ENCODE data around the gene ZNF117.
A peak's percentile ranks its signal among the peaks of the same experiment; 100 is the strongest.
"Not testable (repeated sequence)": the region's sequence is repeated elsewhere in the genome, so short reads cannot be mapped to it uniquely, and the experiment has no call there.

Gene ZNF117

GRCh38 chr7:64997164-64997908, 6.5 kb upstream of the ZNF117 start:
- no peak for DNase-seq (ENCODE audit: low spot score)

DNA sequence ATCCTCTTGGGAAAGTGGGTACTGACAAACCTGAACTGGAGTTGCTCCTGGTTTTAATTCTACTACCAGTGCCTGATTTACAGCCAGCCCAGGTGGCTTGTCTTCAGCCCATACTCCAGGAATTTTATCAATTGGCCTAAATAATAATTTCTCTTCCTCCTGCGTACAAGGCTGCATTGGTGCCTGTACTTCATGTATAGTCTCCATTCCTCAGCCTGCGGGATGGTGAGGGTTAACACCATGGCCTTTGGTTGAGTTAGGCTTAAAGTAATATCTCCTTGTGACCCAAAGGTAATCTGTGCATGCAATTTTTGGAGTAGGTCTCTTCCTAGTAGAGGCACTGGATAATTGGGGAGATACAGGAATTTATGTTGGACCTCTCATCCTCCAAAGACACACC, 5.5 kb upstream of the ZNF117 start:
- DNase-seq (ENCODE audit: low spot score), result no peak

GRCh38 chr7:64993901-64994300, 3.1 kb upstream of the ZNF117 start:
- no peak for DNase-seq (ENCODE audit: low spot score)

DNA sequence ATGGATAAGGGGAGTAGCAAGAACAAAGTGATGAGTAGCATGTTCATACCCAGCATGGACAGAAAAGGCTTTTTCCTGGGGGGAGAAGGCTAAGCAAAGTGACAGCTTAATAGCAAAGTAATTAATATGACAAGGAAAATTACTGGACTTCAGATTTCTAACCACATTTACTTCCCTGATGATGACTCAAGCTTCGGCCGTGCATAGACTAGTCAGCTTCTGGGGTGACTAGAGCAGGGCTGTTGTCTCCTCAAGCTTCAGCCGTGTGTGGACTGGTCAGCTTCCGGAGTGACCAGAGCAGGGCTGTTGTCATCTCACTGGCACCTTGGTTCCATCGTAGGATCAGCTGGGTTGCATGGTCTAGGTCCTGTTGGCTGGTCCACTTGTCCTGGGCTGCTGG, 2.1 kb upstream of the ZNF117 start:
- DNase-seq (ENCODE audit: low spot score), result peak; percentile 49

DNA sequence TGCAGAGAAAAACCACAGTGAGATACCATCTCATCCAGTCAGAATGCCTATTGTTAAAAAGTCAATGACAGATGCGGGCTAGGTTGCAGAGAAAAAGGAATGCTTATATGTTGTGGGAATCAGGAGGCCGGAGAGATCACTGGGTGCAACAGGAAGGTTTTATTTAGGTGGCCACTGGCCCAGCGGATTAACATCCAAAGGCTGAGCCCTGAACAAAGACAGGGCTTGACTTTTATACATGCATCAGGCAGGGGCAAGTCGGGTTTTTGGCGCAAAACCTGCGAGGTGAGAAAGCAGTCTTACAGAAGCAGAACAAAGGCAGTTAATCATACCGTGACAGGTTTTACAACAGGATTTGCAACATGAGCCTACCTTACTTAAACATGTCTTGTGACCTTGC, 620 bp downstream of the ZNF117 start:
- DNase-seq (ENCODE audit: low spot score), result no peak

DNA sequence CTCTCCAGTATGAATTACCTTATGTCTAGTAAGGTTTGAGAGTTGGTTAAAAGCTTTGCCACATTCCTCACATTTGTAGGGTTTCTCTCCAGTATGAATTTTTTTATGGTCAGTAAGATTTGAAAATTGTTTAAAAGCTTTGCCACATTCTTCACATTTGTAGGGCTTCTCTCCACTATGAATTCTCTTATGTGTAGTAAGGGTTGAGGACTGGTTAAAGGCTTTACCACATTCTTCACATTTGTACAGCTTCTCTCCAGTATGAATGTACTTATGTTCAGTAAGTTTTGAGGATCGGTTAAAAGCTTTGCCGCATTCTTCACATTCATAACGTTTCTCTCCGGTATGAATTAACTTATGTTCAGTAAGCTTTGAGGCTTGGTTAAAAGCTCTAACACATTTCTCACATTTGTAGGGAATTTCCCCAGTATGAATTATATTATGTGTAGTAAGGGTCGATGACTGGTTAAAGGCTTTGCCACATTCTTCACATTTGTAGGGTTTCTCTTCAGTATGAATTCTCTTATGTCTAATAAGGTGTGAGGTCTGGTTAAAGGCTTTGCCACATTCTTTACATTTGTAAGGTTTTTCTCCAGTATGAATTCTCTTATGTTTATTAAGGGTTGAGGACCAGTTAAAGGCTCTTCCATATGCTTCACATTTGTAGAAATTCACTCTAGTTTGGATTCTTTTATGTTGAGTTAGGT, 12.2 kb downstream of the ZNF117 start:
- no peak for DNase-seq (ENCODE audit: low spot score)

GRCh38 chr7:64965594-64965993, 25.2 kb downstream of the ZNF117 start:
- no peak for DNase-seq (ENCODE audit: low spot score)

DNA sequence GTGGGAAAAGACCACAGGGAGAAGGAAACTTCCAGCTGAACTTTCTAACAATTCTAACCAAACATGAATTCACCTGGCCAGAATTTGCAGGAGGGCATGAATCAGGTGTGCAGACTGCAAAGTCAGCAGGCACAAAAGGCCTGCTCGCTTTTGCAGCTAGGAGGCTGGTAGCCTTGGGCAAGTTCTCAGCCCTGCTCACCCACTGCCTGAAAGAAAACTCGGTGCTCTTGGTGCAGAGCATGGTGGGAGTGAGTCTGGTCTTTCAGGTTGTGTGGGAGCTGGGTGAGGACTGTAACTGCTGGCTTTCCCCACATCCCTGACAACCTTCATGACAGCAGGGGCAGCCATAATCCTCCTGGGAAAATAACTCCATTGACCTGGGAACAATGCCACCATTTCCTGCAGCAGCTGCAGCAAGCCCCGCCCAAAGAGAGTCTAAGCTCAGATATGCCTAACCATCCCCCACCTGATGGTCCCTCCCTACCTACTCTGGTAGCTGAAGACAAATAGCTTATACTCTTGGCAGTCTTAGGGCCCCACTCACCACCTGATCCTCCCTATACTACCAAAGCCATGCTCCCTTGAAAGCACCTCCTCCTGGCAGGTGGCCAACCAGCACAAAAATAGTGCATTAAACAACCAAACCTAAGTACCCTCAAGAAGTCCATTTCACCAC, 31.6 kb downstream of the ZNF117 start:
- DNase-seq (ENCODE audit: low spot score), result no peak

DNA sequence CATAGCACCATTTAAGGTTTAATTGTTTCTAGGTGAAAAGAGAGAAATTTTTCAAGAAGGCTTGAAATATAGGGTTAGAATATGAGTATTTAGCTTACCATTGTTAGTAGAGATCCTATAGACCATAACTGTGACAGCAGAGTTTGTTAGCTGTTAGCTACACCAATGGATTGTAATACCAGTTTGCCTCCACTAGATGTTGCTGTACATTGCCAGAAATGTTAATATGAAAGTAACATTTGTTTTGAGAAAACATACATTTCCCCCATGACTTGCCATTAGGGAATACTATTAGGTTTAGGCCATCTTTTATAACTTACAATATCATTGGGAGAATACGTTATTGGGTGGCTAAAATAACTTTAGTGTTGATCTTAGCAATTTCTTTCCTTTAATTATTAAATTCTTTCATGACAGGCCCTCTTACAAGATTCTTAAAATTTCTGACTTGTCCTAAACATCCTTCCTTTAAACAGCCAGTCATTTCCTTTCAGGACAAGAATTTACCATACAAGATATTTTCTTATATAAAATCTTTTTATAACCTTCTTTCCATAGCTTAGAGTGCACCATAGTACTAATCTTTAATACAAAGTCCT, 39.5 kb downstream of the ZNF117 start:
- DNase-seq (ENCODE audit: low spot score), result peak; percentile 73

DNA sequence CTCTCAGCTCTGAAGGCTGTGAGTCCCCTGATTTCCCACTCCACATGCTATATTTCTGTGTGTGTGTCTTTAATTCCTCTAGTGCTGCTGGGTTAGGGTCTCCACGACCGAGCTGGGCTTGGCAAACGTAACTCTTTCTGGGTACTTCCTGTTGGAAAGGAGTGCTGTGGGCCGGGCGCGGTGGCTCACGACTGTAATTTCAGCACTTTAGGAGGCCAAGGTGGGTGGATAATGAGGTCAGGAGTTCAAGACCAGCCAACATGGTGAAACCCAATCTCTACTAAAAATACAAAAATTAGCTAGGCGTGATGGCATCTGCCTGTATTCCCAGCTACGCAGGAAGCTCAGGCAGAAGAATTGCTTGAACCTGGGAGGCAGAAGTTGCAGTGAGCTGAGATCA, 40.2 kb downstream of the ZNF117 start:
- DNase-seq (ENCODE audit: low spot score), result not testable (repeated sequence)

- not testable (repeated sequence) for DNase-seq (ENCODE audit: low spot score)
These were observed 42.1 kb downstream of the ZNF117 start for GRCh38 chr7:64948774-64949173.

DNA sequence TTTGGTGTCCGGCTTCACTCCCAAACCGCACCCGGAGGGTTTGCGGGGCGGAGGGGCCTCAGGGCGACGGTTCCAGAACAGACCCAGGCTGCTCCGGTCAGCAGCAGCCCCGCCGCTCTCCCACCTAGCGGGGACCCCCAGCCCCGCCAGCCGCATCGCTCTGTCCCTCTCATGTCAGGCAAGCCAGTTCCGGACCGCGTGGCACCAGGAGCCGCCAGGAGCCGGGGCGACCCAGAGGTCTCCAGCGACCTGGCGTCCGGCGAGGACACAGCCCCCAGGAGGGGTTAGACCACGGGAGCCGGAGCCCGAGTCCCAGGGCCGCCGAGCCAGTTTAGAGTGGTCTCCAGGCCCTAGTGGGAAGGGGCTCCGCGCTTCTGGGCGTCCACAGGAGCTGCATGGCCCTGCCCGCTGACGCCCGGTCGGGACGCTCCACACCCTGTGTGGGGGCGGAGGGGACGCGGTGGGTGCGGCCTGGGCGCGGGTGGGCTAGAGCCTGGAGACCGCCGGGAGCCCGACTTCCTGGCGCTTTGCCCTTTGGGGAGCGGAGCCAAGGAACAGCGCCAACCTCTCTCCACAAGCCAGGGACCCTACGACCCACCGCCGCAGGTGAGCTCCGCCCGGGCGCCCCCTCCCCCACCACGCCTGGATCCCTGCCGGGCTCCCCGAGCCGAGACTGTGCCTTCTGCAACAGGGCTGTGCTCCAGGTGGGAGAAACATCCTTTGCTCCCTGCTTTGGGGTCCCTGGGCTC, 43.4 kb downstream of the ZNF117 start:
- no peak for DNase-seq (ENCODE audit: low spot score)

DNA sequence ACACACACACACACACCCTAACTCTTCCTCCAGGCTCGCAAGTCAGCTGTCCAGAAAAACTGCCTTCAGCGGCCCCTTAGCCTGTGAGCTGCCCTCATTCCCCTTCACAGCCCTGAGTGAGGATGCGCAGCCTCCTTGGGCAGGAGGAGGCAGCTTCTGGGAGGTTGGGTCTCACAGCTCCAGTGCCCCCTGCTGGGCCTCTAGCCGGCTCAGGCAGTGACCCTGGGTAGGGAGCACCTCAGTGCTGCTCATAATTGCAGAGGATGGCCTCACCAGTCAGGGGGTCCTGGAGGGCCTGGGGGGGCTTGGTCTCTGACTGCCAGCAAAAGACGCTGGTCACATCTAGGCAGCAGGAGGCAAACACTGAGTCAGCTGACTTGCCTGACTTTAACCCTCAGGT, 44.1 kb downstream of the ZNF117 start:
- DNase-seq (ENCODE audit: low spot score), result no peak

GRCh38 chr7:64945503-64946175, 45.2 kb downstream of the ZNF117 start:
- no peak for DNase-seq (ENCODE audit: low spot score)

- not testable (repeated sequence) for DNase-seq (ENCODE audit: low spot score)
These were observed 46.0 kb downstream of the ZNF117 start for GRCh38 chr7:64944667-64945502.

- DNase-seq (ENCODE audit: low spot score), result not testable (repeated sequence)
These were observed 50.8 kb downstream of the ZNF117 start for GRCh38 chr7:64940021-64940420.

DNA sequence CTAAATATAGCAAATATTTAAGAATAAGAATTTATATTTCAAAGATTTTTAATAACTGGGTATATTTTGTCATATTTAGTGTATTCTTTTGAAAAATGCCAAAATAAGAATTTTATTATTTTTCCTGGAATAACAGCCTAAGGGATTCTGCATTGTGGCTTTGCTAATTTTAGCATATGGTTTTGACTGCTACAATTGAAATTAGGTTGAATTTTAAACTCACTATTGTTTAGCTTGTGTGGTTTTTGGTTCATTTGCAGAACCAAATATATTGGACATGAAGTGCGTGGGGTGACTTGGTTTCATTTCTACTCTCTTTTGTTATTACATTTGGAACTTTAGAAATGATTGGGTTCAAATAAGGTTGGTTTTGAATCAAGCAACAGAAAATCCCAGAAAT, 52.3 kb downstream of the ZNF117 start:
- DNase-seq (ENCODE audit: low spot score), result no peak

DNA sequence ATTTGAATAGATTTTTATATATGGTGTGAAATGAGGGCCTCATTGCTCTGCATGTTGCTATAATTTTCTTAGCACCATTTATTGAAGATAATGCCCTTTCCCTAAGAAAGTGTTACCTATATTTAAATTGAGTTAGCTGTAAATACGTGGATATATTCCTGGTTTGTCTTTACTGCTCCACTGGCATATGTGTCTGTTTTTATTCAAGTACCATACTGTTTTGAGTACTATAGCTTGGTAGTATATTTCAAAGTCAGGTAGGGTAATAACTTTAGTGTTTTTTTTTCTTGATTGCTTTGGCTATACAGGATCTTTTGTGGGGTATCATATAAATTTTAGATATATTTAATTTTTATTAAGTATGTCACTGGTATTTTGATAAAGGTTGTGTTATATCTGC, 56.4 kb downstream of the ZNF117 start:
- no peak for DNase-seq (ENCODE audit: low spot score)

DNA sequence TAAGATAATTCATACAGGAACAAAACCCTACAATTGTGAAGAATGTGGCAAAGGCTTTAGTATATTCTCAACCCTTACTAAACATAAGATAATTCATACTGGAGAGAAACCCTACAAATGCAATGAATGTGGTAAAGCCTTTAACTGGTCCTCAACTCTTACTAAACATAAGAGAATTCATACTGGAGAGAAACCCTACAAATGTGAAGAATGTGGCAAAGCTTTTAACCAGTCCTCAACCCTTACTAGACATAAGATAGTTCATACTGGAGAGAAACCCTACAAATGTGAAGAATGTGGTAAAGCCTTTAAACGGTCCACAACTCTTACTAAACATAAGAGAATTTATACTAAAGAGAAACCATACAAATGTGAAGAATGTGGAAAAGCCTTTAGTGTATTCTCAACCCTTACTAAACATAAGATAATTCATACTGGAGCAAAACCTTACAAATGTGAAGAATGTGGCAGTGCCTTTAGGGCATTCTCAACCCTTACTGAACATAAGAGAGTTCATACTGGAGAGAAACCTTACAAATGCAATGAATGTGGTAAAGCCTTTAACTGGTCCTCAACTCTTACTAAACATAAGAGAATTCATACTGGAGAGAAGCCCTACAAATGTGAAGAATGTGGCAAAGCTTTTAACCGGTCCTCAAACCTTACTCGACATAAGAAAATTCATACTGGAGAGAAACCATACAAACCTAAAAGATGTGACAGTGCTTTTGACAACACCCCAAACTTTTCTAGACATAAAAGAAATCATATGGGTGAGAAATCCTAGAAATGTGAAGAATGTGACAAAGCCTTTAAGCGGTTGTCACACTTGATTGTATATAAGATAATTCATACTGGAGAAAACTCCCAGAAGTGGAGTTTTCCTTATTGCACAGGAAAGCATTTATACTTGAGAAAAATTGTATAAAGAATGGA, 62.3 kb downstream of the ZNF117 start:
- DNase-seq (ENCODE audit: low spot score), result not testable (repeated sequence)
